ENCODE data around the gene NRXN3.

The NRXN3 gene

GRCh38 chr14:78666336-78667056 is 496.3 kb downstream of the NRXN3 start:
- DNase-seq = no peak

DNA sequence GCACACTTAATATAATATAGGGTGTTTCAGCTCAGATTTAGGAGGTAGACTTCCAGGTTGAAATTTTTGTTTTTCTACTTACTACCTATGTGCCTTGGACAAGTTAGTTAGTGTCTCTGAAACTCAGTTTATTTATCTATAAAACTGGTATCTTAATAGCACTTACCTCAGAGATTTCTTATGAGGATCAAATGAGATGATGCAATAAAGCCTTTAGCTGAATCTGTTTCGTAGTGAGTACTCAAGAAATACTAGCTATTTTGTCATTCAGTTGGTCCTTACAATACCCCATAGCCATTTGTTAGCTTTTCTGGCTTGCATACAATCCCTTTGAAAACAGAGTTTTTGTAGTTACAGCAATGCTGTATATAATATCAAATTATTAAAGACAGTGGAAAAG is 497.0 kb downstream of the NRXN3 start:
- no peak for DNase-seq

DNA sequence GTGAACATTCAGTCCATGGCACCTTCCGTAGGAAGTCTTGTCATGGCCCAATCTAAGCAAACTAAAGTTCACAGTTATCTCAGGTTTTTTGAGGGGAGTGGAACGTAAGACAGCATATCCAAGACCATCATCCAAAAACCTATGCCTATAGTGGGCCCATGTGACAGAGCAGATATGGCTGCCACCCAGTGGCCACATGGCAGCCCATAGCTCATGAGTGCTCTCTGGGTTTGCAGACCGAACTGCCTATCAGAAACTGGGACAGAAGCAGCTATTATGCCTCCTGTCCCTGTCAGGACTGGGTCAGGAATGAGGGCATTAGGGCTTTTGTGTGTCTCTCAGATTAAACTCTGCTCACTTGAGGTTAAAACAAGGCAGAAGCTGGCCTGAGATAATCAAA is 503.7 kb downstream of the NRXN3 start:
- DNase-seq = no peak

DNA sequence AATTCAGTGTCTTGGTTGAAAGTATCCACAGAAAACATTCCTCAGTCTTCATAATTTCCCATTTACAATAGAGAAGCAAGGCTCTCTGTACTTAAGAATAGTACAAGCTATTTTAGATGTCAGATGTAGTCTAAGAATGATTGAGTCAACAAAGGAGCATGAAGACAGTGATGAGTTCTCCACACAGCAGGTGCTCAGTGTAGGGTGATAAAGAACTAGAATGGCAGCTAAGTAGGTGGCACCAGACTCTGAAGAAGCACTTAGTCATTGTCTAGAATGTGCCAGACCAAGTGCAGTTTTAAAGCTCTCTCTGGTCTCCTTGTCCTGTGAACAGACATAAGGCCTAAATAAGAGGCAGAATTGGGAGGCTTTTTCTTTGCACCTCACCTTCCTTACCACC is 504.6 kb downstream of the NRXN3 start:
- DNase-seq = no peak

GRCh38 chr14:78683206-78683605 is 513.0 kb downstream of the NRXN3 start:
- no peak for DNase-seq

GRCh38 chr14:78683981-78684380 is 513.8 kb downstream of the NRXN3 start:
- DNase-seq = no peak

DNA sequence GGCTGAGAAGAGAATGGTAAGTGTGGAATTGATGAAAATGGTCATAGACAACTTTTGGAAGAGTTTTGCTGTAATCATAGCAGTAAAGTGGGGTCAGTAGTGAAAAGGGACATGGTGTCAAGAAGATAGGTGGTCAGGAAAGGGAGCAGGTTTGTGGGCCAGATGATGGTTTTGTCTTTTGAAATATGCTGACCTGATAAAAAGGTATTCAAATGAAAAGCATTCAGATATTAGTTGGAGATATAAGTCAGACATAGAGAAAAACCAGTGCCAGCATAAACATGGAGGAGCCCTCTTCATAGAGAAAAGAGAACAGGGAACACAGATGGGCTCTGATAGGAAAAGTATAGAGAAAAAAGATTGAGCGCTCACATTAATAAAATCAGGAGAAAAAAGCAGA is 518.3 kb downstream of the NRXN3 start:
- DNase-seq = no peak

- DNase-seq = peak; percentile 22
Measured at GRCh38 chr14:78690836-78691235, 520.7 kb downstream of the NRXN3 start.

DNA sequence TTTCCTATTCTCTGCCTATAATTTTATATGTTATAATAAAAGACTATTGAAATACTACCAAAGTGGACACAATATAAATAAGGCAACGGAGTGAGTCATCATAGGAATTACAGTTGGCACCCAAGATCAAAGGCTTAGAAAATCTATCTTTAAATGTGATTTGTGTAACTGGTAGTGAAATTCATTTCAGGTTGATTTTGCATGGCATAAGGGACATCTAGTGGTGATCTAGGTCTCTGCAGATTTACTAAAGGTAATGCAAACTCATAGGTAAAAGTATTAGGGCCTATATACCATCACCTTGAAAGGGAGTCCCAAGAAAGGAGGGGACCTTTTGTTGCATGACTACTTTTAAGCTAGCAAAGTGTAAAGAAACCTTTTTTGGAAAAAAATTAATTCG is 527.2 kb downstream of the NRXN3 start:
- DNase-seq = peak; percentile 8

GRCh38 chr14:78698991-78699390 is 528.8 kb downstream of the NRXN3 start:
- no peak for DNase-seq

GRCh38 chr14:78700236-78700635 is 530.1 kb downstream of the NRXN3 start:
- no peak for DNase-seq

DNA sequence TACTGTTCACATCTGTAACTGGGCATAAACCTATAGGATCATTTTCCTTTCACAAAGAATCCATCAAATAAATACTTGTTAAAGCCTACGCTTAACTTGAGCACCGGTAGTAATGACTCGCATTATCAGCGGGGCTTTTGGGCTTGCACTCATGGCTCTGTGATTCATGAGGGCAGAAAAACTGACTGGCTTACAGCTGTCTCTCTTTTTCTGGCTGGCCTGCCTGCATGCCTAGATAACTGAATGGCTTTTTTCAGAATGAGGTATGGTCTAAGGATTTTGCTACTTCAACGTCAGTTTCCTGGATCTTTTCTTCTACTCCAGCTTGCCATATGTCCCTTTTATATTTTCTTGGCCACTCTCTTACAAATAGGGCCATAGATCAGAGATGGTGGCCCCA is 531.1 kb downstream of the NRXN3 start:
- no peak for DNase-seq

- DNase-seq = no peak
Measured at GRCh38 chr14:78704965-78705364, 534.8 kb downstream of the NRXN3 start.

DNA sequence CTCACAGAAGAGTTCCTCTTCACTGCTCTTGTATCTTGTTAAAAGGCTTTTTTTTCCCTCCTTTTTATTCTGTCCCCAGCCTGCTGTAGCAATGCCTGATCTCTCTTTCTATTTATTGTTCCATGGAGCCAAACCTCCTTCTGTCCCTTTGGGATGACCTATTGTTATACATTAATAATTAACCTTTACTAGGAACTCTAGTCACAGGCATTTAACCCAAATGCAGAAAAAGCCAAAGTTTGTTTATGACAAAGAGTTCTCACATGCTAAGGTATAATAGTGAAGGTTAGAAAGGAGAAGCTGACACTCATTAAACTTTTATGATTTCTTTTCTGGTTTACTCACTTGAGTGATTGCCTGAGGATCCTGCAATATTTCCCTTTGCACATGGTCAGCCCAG is 535.8 kb downstream of the NRXN3 start:
- no peak for DNase-seq

DNA sequence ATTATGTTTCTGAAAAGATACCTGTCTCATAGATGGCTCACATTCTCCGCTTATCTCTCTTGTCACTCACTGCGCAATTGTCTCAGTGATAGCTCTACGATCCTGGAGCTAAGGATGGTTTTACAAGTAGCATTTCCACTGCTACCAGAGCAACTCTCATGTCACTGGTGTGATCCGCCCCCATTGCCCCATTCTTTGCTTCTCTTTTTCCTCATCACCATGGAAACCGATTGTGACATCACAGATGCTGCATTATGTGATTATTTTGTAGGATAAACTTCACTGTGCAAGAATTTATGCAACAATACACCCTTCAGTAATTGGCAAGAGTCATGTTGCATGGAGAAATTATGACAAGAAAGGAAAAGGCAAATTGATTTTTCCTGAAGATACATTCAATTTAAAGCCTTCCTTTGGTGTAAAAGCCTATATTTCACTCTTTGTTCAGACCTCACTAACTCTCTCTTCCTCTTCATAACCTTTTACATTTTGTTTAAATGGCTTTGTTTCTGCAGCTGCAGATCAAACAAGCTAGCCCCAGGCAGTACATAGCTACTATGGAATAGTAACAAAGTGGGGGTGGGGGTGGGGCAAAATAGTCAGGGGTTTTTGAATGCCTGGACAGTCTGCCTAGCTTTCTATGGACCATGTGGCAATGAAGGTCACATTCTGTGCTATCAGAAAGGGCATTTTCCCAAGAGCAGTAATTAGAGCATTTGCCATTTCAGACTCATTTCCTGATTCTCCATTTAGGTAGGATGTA is 539.8 kb downstream of the NRXN3 start:
- DNase-seq = no peak

- DNase-seq = no peak
Measured at GRCh38 chr14:78710963-78711362, 540.8 kb downstream of the NRXN3 start.

DNA sequence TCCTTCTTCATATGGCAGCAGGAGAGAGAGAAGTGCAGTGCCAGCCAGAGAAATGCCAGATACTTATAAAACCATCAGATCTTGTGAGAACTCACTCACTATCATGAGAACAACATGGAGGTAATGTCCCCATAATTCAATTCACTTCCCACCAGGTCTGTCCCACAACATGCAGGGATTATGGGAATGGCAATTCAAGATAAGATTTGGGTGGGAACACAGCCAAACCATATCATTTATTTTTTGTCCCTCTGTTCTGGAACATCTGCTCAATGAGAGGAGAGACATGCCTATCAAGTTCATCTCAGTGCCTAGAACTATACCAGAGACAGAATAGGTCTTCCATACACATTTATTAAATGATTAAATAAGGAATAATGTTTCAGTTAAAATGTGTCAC is 543.5 kb downstream of the NRXN3 start:
- DNase-seq = no peak

DNA sequence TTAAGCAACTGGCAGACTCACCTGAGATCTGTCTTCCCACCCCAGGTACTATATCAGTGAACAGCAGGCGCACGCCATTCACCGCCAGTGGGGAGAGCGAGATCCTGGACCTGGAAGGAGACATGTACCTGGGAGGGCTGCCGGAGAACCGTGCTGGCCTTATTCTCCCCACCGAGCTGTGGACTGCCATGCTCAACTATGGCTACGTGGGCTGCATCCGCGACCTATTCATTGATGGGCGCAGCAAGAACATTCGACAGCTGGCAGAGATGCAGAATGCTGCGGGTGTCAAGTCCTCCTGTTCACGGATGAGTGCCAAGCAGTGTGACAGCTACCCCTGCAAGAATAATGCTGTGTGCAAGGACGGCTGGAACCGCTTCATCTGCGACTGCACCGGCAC is 544.5 kb downstream of the NRXN3 start:
- no peak for DNase-seq

DNA sequence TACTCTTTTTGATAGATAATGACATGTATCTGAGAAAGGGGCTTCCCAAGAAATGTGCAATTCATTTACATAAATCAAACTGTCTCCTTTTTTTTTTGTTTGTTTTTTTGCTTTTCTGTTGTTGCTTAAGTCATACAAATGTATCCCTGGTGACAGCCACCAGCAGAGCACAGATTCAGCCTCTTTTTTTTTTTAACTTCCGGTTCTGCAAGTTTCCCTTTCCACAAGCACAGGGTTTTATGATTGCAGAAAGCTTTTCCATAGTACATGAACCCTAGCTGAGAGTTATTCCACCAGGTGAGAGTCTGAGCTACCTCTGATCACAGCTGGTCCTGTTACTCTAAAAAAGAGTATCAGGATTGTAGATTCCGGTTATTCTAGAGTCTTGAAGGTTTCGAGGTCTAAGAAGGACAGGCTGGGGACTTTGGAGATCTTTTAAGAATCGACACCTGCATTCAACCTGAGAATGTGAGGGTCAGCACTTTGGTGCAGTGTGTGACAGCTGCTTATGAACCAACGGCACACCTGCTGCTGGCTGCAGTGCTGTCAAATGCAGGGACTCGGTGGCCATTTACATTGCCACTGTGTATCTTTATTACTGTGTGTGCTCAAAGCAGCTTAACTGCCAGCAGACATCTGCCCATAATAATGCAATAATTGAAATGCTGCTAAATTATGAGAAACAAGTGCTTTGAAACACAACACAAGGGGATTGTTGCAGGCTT is 551.7 kb downstream of the NRXN3 start:
- DNase-seq = no peak

DNA sequence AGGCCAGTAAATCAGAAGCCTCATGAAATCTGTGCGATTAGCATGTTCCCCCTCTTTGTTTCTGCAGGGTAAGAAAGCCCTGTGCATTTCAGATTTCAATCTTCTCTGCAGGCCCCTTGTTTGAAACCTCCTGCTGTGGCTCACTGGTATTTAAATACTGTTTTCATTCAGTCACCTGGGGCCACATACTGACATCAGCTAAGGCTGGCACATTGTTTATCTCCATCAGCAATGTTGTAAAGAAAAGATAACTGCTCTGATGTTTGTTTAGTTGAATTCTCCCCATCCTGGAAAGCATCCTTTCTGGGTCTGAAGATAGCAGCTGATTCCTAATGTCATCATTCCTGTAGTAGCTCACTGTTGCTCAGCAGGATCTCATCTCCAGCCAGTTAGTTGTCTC is 554.9 kb downstream of the NRXN3 start:
- no peak for DNase-seq

GRCh38 chr14:78737116-78737515 is 566.9 kb downstream of the NRXN3 start:
- no peak for DNase-seq

GRCh38 chr14:78737601-78738000 is 567.4 kb downstream of the NRXN3 start:
- DNase-seq = no peak

DNA sequence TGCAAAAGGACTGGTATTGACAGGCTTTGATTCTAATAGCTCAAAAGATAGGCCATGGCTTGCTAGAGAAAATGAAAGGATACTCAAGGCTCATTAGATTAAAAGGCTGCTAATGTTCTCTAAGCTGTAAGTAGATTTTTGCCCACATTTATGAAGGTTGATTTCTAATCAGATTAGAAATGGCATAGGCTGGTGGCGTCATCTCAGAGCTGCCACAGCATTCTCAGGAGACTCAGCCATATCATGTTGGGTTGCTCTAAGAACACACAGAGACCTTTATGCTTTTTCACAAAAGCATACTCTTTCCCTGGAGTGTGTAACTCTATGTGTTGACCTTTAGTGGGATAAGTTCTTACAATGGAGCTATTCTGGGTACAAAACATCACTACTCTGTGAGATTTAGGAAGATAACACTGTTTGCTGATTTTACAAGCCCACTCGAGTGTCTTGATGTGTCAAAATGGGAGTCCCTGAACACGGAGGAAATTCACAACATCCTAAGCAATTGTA is 576.0 kb downstream of the NRXN3 start:
- no peak for DNase-seq

- DNase-seq = no peak
Measured at GRCh38 chr14:78747813-78748212, 577.6 kb downstream of the NRXN3 start.
